Spleen (tissue), 7 donors: ENCODE measurements around the gene TTYH1.

Source experiments
- POLR2A ChIP-seq, 3 donors: fragments of 450-650 bp; IDR thresholded peaks; one replicate each; pipeline ENCODE4 v1.5.1; 2017; ENCODE audit warnings: antibody characterized with exemption in 3 of 3, mild to moderate bottlenecking in 1 of 3
- POLR2AphosphoS5 ChIP-seq, 3 donors: sonication (generic); formaldehyde crosslinking; IDR thresholded peaks; one replicate each; pipeline ENCODE4 v1.5.1; 2017; ENCODE audit warnings: antibody characterized with exemption in 3 of 3
- TF ChIP-seq, protein P1 (sequence below), 11 experiments: fragments of 200-600 bp in 7 of 11; fragments of 450-650 bp in 4 of 11; sonication (generic) in 4 of 11; IDR thresholded peaks in 8 of 11; conservative IDR thresholded peaks in 3 of 11; 1 replicate in 7 of 11; 2 replicates in 4 of 11; pipeline versions ENCODE4 v1.4.0 to v1.8.0; 2016 to 2021; ENCODE audit warnings: antibody characterized with exemption in 11 of 11, inconsistent platforms in 4 of 11, mild to moderate bottlenecking in 1 of 11
- donor health status: DM: no; HTN: no; CAD: no; lungs with moderate emphysema.
- donor health status: DM: no; HTN: no; CAD: no.
- donor health status: DM: no; HTN: no; CAD: no.

DNA sequence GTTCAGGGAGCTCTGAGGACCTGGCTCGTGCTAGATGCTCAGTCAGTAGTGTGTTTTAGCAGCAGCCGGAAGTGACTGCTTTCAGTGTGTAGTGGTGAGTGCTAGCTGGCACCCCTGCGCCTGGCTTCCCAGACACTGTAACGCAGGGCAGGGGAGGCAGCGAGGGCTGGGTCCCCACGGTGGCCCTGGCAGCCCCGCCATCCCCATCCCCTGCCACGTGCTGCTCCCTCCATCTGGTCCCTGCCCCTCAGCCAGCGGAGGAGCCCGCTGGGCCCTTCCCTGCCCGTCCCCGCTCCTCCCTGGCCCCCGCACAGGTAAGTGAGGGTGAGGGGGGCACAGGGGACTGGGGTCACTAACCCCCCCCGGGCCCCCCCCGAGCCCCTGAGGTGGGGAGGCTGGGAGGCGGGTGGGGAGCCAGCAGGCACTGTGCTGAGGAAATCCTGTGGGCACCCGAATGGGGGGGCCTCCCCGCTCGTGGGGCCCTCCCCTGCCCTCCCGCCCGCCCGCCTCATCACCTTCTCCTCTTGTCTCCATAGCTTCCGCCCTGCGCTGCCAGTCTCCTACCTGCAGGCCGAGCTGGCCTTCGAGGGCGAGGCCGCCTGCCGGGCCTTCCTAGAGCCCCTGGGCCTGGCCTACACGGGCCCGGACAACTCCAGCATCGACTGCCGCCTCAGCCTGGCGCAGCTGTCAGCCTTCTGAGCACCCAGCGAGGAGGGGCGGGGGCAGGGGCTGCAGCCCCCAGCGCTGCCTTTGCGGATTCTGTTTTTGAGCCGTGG lies 45.2 kb downstream of the TTYH1 start:
- peak in 1 of 3 donors; percentile 58 for TF ChIP-seq POLR2AphosphoS5 (IDR thresholded peaks at IDR 0.05)
- TF ChIP-seq, protein P1, sequence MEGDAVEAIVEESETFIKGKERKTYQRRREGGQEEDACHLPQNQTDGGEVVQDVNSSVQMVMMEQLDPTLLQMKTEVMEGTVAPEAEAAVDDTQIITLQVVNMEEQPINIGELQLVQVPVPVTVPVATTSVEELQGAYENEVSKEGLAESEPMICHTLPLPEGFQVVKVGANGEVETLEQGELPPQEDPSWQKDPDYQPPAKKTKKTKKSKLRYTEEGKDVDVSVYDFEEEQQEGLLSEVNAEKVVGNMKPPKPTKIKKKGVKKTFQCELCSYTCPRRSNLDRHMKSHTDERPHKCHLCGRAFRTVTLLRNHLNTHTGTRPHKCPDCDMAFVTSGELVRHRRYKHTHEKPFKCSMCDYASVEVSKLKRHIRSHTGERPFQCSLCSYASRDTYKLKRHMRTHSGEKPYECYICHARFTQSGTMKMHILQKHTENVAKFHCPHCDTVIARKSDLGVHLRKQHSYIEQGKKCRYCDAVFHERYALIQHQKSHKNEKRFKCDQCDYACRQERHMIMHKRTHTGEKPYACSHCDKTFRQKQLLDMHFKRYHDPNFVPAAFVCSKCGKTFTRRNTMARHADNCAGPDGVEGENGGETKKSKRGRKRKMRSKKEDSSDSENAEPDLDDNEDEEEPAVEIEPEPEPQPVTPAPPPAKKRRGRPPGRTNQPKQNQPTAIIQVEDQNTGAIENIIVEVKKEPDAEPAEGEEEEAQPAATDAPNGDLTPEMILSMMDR (IDR thresholded peaks at IDR 0.05 in 8 of 11, conservative IDR thresholded peaks at IDR 0.05 in 3 of 11), result no peak
- TF ChIP-seq POLR2A (IDR thresholded peaks at IDR 0.05), result no peak
